ENCODE results near the gene SRP68.

Gene SRP68

DNA sequence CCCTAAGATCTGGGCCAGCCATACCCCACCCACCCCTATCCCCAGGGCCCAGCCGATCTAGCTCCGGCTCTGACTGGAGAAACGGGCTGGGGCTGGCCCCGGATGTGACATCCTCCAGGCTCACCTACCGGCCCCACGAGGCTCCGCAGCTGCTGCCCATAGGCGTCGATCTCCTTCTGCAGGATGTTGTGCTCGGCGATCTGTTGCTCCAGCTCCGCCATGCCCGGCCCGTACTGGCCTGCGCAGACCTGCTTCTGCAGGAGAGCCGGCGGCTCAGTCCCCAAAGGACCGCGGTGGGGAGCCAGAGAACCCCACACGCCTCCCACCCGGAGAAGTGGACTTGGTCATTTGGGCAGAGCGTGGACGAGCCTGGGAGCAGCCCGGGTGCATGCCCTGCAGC is 50.0 kb downstream of the SRP68 start:
- Histone ChIP-seq H3K4me1 (ENCODE audit: insufficient read depth, low read length) (no peaks in the 10 kb centered on the region), H3K36me3 (ENCODE audit: insufficient read depth, low read length) (no peaks in the 10 kb centered on the region), H3K27me3 (ENCODE audit: control insufficient read depth in 1 of 2, insufficient read depth in 2 of 2, low read length in 2 of 2) (no peaks in the 10 kb centered on the region), H3K9me3 (ENCODE audit: low read length) (no peaks in the 10 kb centered on the region), H3K27ac (ENCODE audit: low read depth, low read length) (no peak overlapping the region), H3K9ac (ENCODE audit: low read length) (no peak overlapping the region), H3K4me3 (ENCODE audit: low read depth in 1 of 2, low read length in 2 of 2) (no peak overlapping the region)

DNA sequence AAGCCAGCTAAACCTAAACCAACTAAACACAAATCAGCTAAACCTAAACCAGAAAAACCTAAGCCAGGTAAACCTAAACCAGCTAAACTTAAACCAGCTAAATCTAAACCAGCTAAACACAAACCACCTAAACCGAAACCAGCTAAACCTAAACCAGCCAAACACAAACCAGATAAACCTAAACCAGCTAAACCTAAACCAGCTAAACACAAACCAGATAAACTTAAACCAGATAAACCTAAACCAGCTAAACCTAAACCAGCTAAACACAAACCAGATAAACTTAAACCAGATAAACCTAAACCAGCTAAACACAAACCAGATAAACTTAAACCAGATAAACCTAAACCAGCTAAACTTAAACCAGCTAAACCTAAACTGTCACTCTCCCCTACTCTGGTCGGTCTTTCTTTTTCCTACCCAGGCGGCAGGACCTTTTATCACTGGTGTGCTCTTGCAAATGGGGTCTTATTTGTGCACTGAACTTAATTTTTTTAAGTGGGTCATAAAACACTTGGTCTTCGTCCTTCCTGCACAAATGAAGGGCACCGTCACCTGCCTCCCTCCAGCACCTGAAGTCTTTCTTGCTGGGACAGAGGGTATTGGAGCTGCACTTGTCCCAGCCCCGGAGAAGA is 52.4 kb downstream of the SRP68 start:
- H3K4me1 ChIP-seq (ENCODE audit: insufficient read depth, low read length), result no peaks in the 10 kb centered on the region
- no peaks in the 10 kb centered on the region for H3K36me3 ChIP-seq (ENCODE audit: insufficient read depth, low read length)
- H3K27ac ChIP-seq (ENCODE audit: low read depth, low read length), result no peak overlapping the region
- H3K4me3 ChIP-seq (ENCODE audit: low read depth in 1 of 2, low read length in 2 of 2), result no peak overlapping the region
- H3K9ac ChIP-seq (ENCODE audit: low read length), result no peak overlapping the region
- no peaks in the 10 kb centered on the region for H3K9me3 ChIP-seq (ENCODE audit: low read length)
- no peaks in the 10 kb centered on the region for H3K27me3 ChIP-seq (ENCODE audit: control insufficient read depth in 1 of 2, insufficient read depth in 2 of 2, low read length in 2 of 2)

DNA sequence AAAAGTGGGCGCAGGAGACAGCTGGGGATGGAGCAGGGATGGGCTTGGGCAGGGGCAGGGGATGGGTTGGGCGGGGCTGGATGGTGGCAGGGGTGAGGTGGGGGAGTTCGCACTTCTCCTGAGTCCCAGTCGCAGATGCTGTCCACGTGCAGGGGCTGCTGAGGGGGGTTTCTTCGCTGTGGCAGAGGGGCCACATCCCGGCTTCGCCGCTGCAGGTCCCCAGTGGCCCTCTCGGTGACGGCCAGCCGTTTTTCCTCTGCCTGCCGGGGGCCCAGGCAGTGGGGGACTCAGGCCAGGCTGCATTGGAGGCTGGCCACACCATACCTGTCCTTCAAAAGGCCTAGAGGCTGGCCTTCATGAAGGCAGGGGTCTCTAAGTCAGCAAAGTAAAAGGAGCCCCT is 53.5 kb downstream of the SRP68 start:
- Histone ChIP-seq H3K4me3 (ENCODE audit: low read depth in 1 of 2, low read length in 2 of 2) (no peak overlapping the region), H3K27ac (ENCODE audit: low read depth, low read length) (no peak overlapping the region), H3K27me3 (ENCODE audit: control insufficient read depth in 1 of 2, insufficient read depth in 2 of 2, low read length in 2 of 2) (no peaks in the 10 kb centered on the region), H3K9ac (ENCODE audit: low read length) (no peak overlapping the region), H3K36me3 (ENCODE audit: insufficient read depth, low read length) (no peaks in the 10 kb centered on the region), H3K4me1 (ENCODE audit: insufficient read depth, low read length) (peaks cover 5% of the 10 kb centered on the region), H3K9me3 (ENCODE audit: low read length) (no peaks in the 10 kb centered on the region)

DNA sequence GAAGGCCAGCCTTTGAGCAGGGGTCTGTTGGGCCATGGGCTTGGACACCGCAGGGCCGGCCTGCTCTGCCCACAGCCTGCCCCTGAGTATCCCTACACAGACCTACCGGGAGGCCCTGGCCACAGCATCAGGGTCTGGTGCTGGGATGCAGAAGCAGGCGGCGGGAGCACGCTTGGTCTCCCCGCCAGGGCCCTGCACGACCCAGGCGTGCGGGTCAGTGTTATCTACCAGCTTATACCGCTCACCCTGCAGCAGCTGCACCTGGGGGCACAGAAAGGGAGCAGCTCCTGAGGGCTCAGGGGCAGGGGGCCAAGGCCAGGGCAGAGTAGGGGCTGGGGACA is 54.0 kb downstream of the SRP68 start:
- Histone ChIP-seq H3K4me3 (ENCODE audit: low read depth in 1 of 2, low read length in 2 of 2) (no peak overlapping the region), H3K36me3 (ENCODE audit: insufficient read depth, low read length) (no peaks in the 10 kb centered on the region), H3K27ac (ENCODE audit: low read depth, low read length) (no peak overlapping the region), H3K4me1 (ENCODE audit: insufficient read depth, low read length) (peaks cover 5% of the 10 kb centered on the region), H3K27me3 (ENCODE audit: control insufficient read depth in 1 of 2, insufficient read depth in 2 of 2, low read length in 2 of 2) (no peaks in the 10 kb centered on the region), H3K9ac (ENCODE audit: low read length) (no peak overlapping the region), H3K9me3 (ENCODE audit: low read length) (no peaks in the 10 kb centered on the region)

DNA sequence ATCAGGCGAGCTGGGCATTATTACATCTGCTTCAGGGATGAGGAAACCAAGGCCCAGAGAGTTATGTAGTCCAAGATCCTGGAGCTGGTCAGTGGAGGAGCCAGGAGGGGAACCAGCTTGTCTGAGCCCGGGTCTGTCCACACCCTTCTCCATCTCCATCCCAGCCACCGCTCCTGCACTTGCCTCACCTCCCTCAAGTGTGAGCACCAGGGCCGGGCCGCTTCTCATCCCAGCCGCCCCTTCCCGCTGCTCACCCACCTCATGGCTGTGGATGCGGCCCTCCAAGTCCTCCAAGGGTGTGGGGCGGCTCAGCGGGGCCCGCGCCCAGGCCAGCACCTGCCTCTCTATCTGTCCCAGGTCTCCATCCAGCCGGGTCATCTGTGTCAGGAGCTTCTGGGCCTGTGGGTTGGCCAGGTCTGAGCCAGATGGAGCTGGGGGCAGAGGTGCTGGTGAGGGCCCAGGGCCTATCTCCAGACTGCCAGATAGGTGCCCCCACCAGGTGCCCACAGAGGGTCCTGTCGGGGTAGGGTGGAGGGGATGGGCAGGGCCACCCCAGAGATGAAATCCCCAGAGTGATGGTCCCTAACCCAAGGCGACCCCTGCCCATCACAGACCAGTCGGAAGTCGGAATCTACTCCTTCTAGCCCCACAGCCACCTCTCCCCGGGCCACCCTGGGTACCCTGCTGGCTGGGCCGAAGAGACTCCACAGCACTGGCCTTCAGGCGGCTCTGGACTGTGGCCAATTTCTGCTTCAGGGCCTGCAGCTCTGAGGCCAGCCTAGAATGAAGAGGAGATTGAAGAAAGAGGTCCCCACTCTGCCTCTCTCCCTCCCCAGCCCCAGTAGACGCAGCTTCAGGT is 54.6 kb downstream of the SRP68 start:
- Histone ChIP-seq H3K9ac (ENCODE audit: low read length) (no peak overlapping the region), H3K27ac (ENCODE audit: low read depth, low read length) (no peak overlapping the region), H3K4me1 (ENCODE audit: insufficient read depth, low read length) (peaks cover 5% of the 10 kb centered on the region), H3K4me3 (ENCODE audit: low read depth in 1 of 2, low read length in 2 of 2) (no peak overlapping the region), H3K9me3 (ENCODE audit: low read length) (no peaks in the 10 kb centered on the region), H3K27me3 (ENCODE audit: control insufficient read depth in 1 of 2, insufficient read depth in 2 of 2, low read length in 2 of 2) (no peaks in the 10 kb centered on the region), H3K36me3 (ENCODE audit: insufficient read depth, low read length) (no peaks in the 10 kb centered on the region)

DNA sequence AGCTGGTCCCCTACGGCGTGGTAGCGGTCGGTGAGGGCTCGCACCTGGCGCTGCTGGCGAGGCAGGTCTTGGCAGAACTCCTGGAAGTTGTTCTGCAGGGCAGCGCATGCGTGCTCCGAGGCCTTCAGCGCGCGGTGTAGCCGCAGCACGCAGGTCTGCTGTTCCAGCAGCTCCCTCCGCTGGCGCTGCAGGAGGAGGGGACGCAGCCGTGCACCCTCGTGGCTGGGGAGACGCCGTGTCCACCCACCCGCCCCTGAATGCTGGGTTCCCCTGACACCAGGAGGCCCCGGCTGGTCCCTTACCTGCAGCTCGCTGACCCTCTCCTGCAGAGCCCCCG is 57.4 kb downstream of the SRP68 start:
- Histone ChIP-seq H3K27ac (ENCODE audit: low read depth, low read length) (no peak overlapping the region), H3K36me3 (ENCODE audit: insufficient read depth, low read length) (no peaks in the 10 kb centered on the region), H3K4me1 (ENCODE audit: insufficient read depth, low read length) (peaks cover 5% of the 10 kb centered on the region), H3K9me3 (ENCODE audit: low read length) (no peaks in the 10 kb centered on the region), H3K4me3 (ENCODE audit: low read depth in 1 of 2, low read length in 2 of 2) (no peak overlapping the region), H3K9ac (ENCODE audit: low read length) (no peak overlapping the region), H3K27me3 (ENCODE audit: control insufficient read depth in 1 of 2, insufficient read depth in 2 of 2, low read length in 2 of 2) (no peaks in the 10 kb centered on the region)

DNA sequence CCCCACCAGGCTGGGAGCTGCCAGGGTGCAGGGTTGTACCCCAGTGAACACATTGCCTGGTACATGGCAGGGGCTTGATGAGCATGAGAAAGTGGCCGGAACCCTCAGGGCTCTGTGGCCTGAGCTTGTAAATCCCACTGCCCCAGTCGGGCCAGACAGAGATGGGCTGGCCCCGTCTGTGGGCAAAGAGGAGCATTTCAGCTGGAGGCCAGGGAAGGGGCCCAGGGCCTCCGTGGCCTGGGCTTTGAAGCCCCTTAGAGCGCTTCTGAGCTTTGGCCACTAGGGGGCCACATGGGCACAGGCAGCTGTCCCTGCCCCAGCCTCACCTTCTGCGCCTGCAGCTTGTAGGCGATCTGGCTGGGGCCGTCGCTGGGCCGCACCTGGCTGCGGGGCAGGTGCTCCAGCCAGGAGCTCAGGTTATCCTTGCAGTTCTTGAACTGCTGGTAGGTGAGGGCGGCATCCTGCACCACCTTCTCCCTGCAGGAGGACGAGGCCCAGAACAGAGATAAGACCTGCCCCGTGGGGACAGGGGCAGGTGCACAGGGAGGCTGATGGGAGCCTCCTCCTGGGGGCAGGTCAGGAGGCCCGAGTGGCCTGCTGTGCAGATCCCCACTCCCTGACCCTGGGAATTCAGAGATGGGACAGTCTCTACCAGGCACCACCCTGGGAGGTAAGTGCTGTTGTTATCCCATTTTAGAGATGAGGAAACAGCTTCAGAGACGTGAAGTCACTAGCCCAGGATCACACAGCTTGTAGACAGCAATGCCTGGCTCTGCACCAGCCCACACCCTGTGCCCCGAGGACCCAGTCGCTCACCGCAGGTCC is 58.0 kb downstream of the SRP68 start:
- H3K9ac ChIP-seq (ENCODE audit: low read length), result no peak overlapping the region
- no peak overlapping the region for H3K27ac ChIP-seq (ENCODE audit: low read depth, low read length)
- no peak overlapping the region for H3K4me3 ChIP-seq (ENCODE audit: low read depth in 1 of 2, low read length in 2 of 2)
- H3K9me3 ChIP-seq (ENCODE audit: low read length), result no peaks in the 10 kb centered on the region
- no peaks in the 10 kb centered on the region for H3K36me3 ChIP-seq (ENCODE audit: insufficient read depth, low read length)
- H3K4me1 ChIP-seq (ENCODE audit: insufficient read depth, low read length), result peaks cover 5% of the 10 kb centered on the region
- H3K27me3 ChIP-seq (ENCODE audit: control insufficient read depth in 1 of 2, insufficient read depth in 2 of 2, low read length in 2 of 2), result no peaks in the 10 kb centered on the region

DNA sequence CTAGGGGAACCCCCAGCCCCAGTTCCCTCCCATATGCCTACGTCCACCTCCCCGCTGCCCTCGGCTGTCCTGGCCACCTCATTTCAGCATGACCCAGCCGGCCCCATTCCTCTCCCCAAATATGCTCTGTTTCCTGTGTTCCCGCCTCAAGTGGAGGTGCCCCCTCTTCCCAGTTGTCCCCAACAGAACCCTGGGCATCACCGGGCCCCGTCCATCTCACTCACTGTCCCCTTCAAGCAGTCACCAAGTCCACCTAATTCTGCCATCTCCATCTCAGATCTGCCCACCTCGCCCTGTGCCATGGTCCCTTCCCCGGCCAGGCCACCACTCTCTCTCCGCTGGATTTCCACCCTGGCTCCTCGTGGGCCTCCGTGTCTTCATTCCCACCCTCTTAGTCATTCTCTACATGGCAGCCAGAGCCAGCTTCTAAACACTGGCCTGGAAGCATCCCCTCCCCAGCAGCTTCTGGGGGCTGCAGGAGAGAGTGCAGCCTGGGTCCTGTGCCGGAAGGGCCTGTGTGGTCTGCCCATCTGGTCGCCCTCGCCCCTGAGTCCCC is 58.9 kb downstream of the SRP68 start:
- no peak overlapping the region for H3K27ac ChIP-seq (ENCODE audit: low read depth, low read length)
- peaks cover 5% of the 10 kb centered on the region for H3K4me1 ChIP-seq (ENCODE audit: insufficient read depth, low read length)
- no peaks in the 10 kb centered on the region for H3K9me3 ChIP-seq (ENCODE audit: low read length)
- no peaks in the 10 kb centered on the region for H3K36me3 ChIP-seq (ENCODE audit: insufficient read depth, low read length)
- H3K27me3 ChIP-seq (ENCODE audit: control insufficient read depth in 1 of 2, insufficient read depth in 2 of 2, low read length in 2 of 2), result no peaks in the 10 kb centered on the region
- no peak overlapping the region for H3K4me3 ChIP-seq (ENCODE audit: low read depth in 1 of 2, low read length in 2 of 2)
- H3K9ac ChIP-seq (ENCODE audit: low read length), result no peak overlapping the region

DNA sequence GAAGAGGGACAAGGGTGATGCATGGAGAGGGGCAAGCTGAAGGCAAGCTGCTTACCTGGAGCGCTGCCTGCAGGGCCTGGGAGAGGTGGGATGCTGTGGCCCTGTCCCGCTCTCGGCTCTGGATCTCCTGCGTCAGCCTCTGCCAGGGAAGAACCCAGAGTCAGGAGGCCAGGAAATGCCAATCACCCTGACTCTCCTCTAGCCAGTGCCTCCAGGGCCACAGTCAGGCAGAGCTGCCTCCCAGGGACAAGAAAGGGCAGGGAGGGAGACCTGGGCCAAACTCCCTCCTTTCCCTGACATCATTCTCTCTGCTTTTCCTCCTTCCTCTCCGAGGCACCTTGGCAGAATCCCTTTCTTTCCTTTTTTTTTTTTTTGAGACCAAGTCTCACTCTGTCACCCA is 60.4 kb downstream of the SRP68 start:
- Histone ChIP-seq H3K9me3 (ENCODE audit: low read length) (no peaks in the 10 kb centered on the region), H3K36me3 (ENCODE audit: insufficient read depth, low read length) (no peaks in the 10 kb centered on the region), H3K27ac (ENCODE audit: low read depth, low read length) (no peak overlapping the region), H3K4me3 (ENCODE audit: low read depth in 1 of 2, low read length in 2 of 2) (no peak overlapping the region), H3K4me1 (ENCODE audit: insufficient read depth, low read length) (peaks cover 5% of the 10 kb centered on the region), H3K27me3 (ENCODE audit: control insufficient read depth in 1 of 2, insufficient read depth in 2 of 2, low read length in 2 of 2) (no peaks in the 10 kb centered on the region), H3K9ac (ENCODE audit: low read length) (no peak overlapping the region)

DNA sequence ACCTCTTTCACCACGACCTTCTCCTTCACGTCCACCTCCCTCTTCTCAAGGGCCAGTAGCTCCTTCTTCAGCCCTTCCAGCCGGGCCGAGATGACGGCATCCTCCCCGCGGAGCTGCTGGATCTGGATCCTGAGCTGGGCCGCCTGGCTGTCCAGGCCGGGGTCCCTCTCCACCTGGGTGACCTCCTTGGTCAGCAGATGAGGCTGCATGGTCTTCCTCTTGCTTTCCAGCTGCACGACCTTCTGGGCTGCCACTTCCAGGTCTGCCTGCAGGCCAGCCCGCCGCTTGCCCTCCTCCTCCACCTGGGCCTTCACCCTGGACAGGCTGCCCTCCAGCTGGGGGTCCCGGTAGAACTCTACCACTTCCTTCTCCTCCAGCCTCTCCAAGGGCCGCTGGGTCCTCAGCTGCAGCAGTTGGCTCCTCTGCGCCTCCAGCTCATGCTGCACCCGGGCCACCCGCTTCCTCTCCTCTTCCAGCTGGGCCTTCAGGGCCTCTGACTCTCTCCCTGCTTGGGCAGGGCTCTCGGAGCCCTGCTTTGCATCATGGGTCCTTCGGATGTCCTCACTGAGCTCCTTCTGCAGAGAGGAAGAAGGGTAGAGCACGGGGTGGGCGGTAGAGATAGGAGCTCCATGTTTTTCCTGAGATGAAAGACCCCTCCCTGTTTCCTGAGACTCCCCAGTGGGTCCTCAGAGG is 62.2 kb downstream of the SRP68 start:
- H3K9me3 ChIP-seq (ENCODE audit: low read length), result no peaks in the 10 kb centered on the region
- H3K27me3 ChIP-seq (ENCODE audit: control insufficient read depth in 1 of 2, insufficient read depth in 2 of 2, low read length in 2 of 2), result no peaks in the 10 kb centered on the region
- H3K36me3 ChIP-seq (ENCODE audit: insufficient read depth, low read length), result no peaks in the 10 kb centered on the region
- no peak overlapping the region for H3K9ac ChIP-seq (ENCODE audit: low read length)
- no peak overlapping the region for H3K4me3 ChIP-seq (ENCODE audit: low read depth in 1 of 2, low read length in 2 of 2)
- H3K27ac ChIP-seq (ENCODE audit: low read depth, low read length), result no peak overlapping the region
- H3K4me1 ChIP-seq (ENCODE audit: insufficient read depth, low read length), result peaks cover 5% of the 10 kb centered on the region

DNA sequence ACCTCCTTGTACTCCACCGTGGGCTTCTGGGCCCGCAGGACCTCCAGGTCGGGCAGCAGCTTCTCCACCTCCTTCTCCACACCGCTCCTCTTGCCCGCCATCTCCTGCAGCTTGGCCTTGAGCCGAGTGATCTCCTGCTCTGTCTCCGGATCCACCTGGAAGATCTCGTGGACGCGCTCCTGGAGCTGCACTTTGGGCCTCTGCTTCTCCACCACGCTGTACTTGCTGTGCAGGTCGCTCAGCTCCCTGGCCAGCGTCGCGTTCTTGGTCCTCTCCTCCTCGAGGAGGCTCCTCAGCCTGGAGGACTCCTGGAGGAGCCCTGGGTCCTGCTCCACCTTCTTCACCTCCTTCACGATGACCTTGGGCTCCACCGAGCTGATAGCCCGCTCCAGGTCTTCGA is 62.9 kb downstream of the SRP68 start:
- Histone ChIP-seq H3K9me3 (ENCODE audit: low read length) (no peaks in the 10 kb centered on the region), H3K27ac (ENCODE audit: low read depth, low read length) (no peak overlapping the region), H3K36me3 (ENCODE audit: insufficient read depth, low read length) (no peaks in the 10 kb centered on the region), H3K27me3 (ENCODE audit: control insufficient read depth in 1 of 2, insufficient read depth in 2 of 2, low read length in 2 of 2) (no peaks in the 10 kb centered on the region), H3K4me1 (ENCODE audit: insufficient read depth, low read length) (peaks cover 2% of the 10 kb centered on the region), H3K4me3 (ENCODE audit: low read depth in 1 of 2, low read length in 2 of 2) (no peak overlapping the region), H3K9ac (ENCODE audit: low read length) (no peak overlapping the region)
